Activated CD4-positive, alpha-beta T cell treated with anti-CD3 and anti-CD28 coated beads for 36 hours (primary cell): ENCODE measurements around the gene CHRM3. TPM values are rescaled to one million over a fixed set of nuclear protein-coding genes. Genes with fewer than 3 reads are reported as not detected.

ENCODE experiments used
- ATAC-seq: fragments of 200-7000 bp; cut with Tn5 transposase; one replicate; pipeline ENCODE4 v1.10.0; 2021; ENCODE audit warnings: mild to moderate bottlenecking, moderate library complexity
- CTCF ChIA-PET: fragments of 350-600 bp; sonication (Branson Sonifier 250); formaldehyde crosslinking; loops from one replicate; lab custom pipeline; 2021; ENCODE audit warnings: antibody characterized with exemption; lab: Charles Lee
- POLR2A ChIA-PET: fragments of 350-600 bp; sonication (Branson Sonifier 250); formaldehyde crosslinking; loops from one replicate; lab custom pipeline; 2021; ENCODE audit warnings: antibody characterized with exemption, inconsistent platforms; lab: Charles Lee
- DNase-seq: peaks from one replicate; pipeline ENCODE4 v3.0.0-alpha.2; 2020
- H3K27ac Mint-ChIP-seq: one replicate; pipeline ENCODE4 v1.8.0; 2021; ENCODE audit warnings: mixed read lengths
- H3K27me3 Mint-ChIP-seq: one replicate; pipeline ENCODE4 v1.8.0; 2021; ENCODE audit warnings: mixed read lengths
- H3K36me3 Mint-ChIP-seq: one replicate; pipeline ENCODE4 v1.8.0; 2021; ENCODE audit warnings: low read depth, mixed read lengths
- H3K4me1 Mint-ChIP-seq: one replicate; pipeline ENCODE4 v1.8.0; 2021; ENCODE audit warnings: mixed read lengths
- H3K4me3 Mint-ChIP-seq: one replicate; pipeline ENCODE4 v1.8.0; 2021; ENCODE audit warnings: mild to moderate bottlenecking, moderate library complexity, mixed read lengths
- H3K9me3 Mint-ChIP-seq: one replicate; pipeline ENCODE4 v1.8.0; 2021; ENCODE audit warnings: low read depth, mixed read lengths
- intact Hi-C, 2 experiments: fragments of 100-400 bp; cut with DNase I in 1 of 2; cut with micrococcal nuclease in 1 of 2; formaldehyde crosslinking; loops; one replicate each; pipeline versions ENCODE4 v1.14.2 to v1.15.1; 2022 to 2024; cut with DNase I, micrococcal nuclease
- total RNA-seq, 2 experiments: library from RNA; stranded (reverse); gene quantifications; one replicate each; pipeline ENCODE4 v1.2.3, GENCODE V29; 2021

Gene CHRM3
- total RNA-seq, 2 experiments from 2014 or later = 0.11 to 0.21 TPM

GRCh38 chr1:239417986-239418640, 31.7 kb downstream of the CHRM3 start:
- Mint-ChIP-seq H3K4me3 (no peak overlapping the region), H3K9me3 (no peaks in the 10 kb centered on the region), H3K4me1 (no peaks in the 10 kb centered on the region), H3K36me3 (no peaks in the 10 kb centered on the region), H3K27me3 (no peaks in the 10 kb centered on the region), H3K27ac (no peak overlapping the region)
- ChIA-PET CTCF (interaction anchor here (1.2 kb wide), 1 partner anchor 13 kb away, joined by 5 read pairs; no protein-coding TSS in a partner anchor), POLR2A (no interaction called here)
- intact Hi-C loops = no loop called here
- DNase-seq = no peak
- ATAC-seq = no peak

DNA sequence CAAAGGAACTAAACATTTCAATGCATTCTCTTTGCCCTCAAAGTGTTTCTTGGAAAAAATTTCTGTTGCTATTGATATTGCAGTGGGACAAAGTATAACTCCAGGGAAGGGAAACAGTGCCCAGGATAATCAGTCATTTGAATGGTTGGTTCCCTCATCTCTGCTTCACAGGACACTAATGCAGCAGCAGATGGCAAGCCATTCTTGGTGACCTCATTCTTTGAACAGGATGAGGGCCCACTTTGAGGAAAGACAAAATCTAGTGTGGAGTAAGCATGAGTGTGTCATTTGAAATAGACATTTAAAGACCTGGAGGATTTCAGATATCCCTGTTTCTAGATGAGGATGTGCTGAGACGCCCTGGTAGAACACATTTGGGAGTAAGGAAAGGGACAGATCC, 32.3 kb downstream of the CHRM3 start:
- Mint-ChIP-seq H3K4me1 (no peaks in the 10 kb centered on the region), H3K27ac (no peak overlapping the region), H3K27me3 (no peaks in the 10 kb centered on the region), H3K9me3 (no peaks in the 10 kb centered on the region), H3K36me3 (no peaks in the 10 kb centered on the region), H3K4me3 (no peak overlapping the region)
- no peak for DNase-seq
- intact Hi-C loops = no loop called here
- CTCF ChIA-PET = no interaction called here
- no peak for ATAC-seq
- POLR2A ChIA-PET = no interaction called here

DNA sequence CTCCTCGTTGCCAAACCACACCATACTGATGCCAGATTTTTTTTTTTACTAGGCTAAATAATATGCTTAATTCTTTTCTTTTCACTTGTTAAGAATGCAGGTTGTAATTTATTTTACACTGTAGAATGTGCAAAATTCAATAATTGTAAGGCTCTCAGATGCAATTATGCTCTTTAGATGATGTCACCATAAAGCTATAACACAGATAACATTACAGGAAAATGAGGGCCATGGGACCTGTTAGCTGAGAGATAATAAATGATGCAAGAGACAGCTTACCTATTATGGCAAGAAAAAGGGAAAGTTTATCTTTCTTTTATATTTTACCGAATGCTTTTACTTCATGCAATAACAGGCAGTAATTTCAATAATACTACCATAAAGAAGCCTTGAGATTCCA, 35.4 kb downstream of the CHRM3 start:
- Mint-ChIP-seq H3K27me3 (no peaks in the 10 kb centered on the region), H3K9me3 (no peaks in the 10 kb centered on the region), H3K27ac (no peak overlapping the region), H3K4me1 (no peaks in the 10 kb centered on the region), H3K4me3 (no peak overlapping the region), H3K36me3 (no peaks in the 10 kb centered on the region)
- CTCF ChIA-PET = no interaction called here
- POLR2A ChIA-PET = no interaction called here
- no peak for ATAC-seq
- no peak for DNase-seq
- intact Hi-C loops = no loop called here

GRCh38 chr1:239422818-239423217, 36.5 kb downstream of the CHRM3 start:
- Mint-ChIP-seq H3K27me3 (no peaks in the 10 kb centered on the region), H3K36me3 (no peaks in the 10 kb centered on the region), H3K4me3 (no peak overlapping the region), H3K4me1 (no peaks in the 10 kb centered on the region), H3K27ac (no peak overlapping the region), H3K9me3 (no peaks in the 10 kb centered on the region)
- intact Hi-C loops = no loop called here
- POLR2A ChIA-PET = no interaction called here
- CTCF ChIA-PET = no interaction called here
- ATAC-seq (no peak), DNase-seq (no peak)

DNA sequence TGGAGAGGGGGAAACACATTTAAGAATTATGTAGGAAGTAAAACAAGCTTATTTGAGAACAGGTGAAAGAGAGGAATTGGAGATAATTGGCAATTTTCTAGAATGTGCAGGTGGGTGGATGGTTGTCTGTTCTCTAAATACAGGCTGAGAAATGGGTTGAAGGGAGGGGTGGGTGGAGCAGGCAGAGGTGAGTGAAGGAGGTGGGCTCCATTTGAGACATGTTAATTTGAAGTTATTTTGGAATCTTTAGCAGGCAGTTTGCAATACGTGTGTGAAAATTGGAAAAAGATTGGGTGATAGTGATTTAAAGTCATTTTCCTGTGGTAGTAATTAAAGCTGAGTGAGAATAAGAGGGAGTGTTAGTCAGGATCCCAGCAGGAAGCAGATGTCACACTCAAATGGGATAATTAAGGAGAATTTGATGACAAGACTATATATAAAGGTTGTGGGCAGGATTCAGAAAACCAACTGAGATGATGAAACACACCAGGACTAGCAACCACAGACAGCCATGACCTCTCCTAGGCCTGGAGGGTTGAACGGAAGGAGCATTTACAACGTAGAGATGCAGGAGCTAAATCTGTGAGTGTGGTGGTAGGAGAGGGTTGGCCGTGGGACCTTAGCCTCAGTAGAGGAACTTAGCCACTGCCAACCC, 40.6 kb downstream of the CHRM3 start:
- no peak overlapping the region for H3K4me3 Mint-ChIP-seq
- ATAC-seq (no peak), DNase-seq (no peak)
- no peaks in the 10 kb centered on the region for H3K36me3 Mint-ChIP-seq
- intact Hi-C loops = no loop called here
- POLR2A ChIA-PET = no interaction called here
- no peaks in the 10 kb centered on the region for H3K9me3 Mint-ChIP-seq
- no peaks in the 10 kb centered on the region for H3K27me3 Mint-ChIP-seq
- CTCF ChIA-PET = interaction anchor here (0.5 kb wide), 1 partner anchor 26 kb away, joined by 3 read pairs; no protein-coding TSS in a partner anchor
- H3K4me1 Mint-ChIP-seq = no peaks in the 10 kb centered on the region
- no peak overlapping the region for H3K27ac Mint-ChIP-seq

DNA sequence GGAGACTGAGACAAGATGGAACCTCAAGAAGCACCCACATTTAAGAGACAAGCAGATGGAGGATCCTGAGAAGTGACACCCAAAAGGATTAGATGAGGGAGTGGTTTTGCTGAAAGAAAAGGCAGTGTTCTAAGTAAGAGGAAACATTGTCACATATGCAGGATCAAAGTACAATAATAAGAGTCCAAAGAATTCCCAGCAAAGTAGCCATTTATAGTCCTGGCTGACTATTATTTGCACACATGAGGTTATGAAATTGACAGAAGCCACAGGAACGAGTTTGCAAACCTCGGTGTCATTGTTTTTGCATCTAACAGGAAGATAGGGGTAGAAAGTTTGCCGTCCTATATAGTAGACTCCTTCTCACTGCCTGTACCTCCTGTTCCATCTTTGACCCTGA, 41.3 kb downstream of the CHRM3 start:
- Mint-ChIP-seq H3K36me3 (no peaks in the 10 kb centered on the region), H3K27ac (no peak overlapping the region), H3K4me3 (no peak overlapping the region), H3K9me3 (no peaks in the 10 kb centered on the region), H3K27me3 (no peaks in the 10 kb centered on the region), H3K4me1 (no peaks in the 10 kb centered on the region)
- intact Hi-C loops = no loop called here
- DNase-seq = no peak
- POLR2A ChIA-PET = no interaction called here
- CTCF ChIA-PET = no interaction called here
- no peak for ATAC-seq

DNA sequence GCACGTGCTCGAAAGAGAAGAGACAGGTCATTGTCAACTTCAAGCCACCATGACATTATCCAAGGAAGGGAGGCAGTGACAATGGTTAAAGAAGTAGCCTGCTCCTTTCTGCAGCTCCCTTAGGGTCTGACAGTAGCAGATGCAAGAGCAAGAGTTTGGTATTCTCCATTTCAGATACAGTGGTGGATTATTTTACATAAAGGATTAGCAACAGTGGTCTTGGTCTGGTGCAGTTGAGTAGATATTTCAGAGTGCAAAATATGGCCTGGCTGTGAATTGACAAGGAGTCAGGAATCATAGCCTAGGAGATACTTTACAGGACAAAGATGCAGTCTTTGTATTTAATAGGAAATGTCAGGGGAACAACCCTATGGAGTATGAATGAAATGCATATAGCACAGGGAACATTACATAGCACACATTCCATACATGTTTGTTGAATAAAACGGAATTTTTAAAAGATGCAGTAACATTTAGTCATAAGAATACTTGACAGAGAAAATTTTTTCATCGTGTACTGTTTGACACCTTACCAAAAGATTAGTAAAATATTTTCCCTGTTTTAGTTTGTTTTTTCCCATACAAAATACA, 41.8 kb downstream of the CHRM3 start:
- H3K4me3 Mint-ChIP-seq = no peak overlapping the region
- no peaks in the 10 kb centered on the region for H3K9me3 Mint-ChIP-seq
- ATAC-seq = no peak
- ChIA-PET CTCF (interaction anchor here (0.6 kb wide), 1 partner anchor 29 kb away, joined by 3 read pairs; no protein-coding TSS in a partner anchor), POLR2A (no interaction called here)
- no peaks in the 10 kb centered on the region for H3K4me1 Mint-ChIP-seq
- no peak overlapping the region for H3K27ac Mint-ChIP-seq
- no peak for DNase-seq
- no peaks in the 10 kb centered on the region for H3K36me3 Mint-ChIP-seq
- H3K27me3 Mint-ChIP-seq = no peaks in the 10 kb centered on the region
- intact Hi-C loops = no loop called here

GRCh38 chr1:239429163-239429562, 42.8 kb downstream of the CHRM3 start:
- ATAC-seq (no peak), DNase-seq (no peak)
- Mint-ChIP-seq H3K27ac (no peak overlapping the region), H3K4me1 (no peaks in the 10 kb centered on the region), H3K9me3 (no peaks in the 10 kb centered on the region), H3K27me3 (no peaks in the 10 kb centered on the region), H3K36me3 (no peaks in the 10 kb centered on the region), H3K4me3 (no peak overlapping the region)
- CTCF ChIA-PET = no interaction called here
- intact Hi-C loops = no loop called here
- POLR2A ChIA-PET = no interaction called here

GRCh38 chr1:239432255-239432654, 45.9 kb downstream of the CHRM3 start:
- no peaks in the 10 kb centered on the region for H3K4me1 Mint-ChIP-seq
- H3K9me3 Mint-ChIP-seq = no peaks in the 10 kb centered on the region

DNA sequence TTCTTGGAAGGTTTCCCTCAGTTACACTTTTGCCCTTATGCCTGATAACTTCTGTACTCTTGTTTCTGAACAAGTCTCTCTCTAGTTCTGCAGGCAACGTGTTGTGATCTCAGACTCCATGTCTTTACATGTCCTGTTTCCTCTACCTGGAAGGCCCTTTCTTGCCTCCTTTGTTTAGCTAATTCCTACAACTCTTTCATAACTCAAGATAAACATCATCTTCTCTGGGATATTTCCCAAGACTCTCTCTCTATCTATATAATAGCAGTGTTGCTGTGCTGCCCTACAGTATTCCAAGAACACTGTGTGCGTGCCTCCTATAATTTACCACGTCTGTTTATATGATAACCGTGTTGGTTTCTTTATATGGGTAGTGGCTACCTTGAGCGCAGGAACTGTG, 47.8 kb downstream of the CHRM3 start:
- CTCF ChIA-PET = no interaction called here
- Mint-ChIP-seq H3K27ac (no peak overlapping the region), H3K27me3 (no peaks in the 10 kb centered on the region), H3K4me1 (no peaks in the 10 kb centered on the region), H3K36me3 (no peaks in the 10 kb centered on the region), H3K9me3 (no peaks in the 10 kb centered on the region), H3K4me3 (no peak overlapping the region)
- DNase-seq = no peak
- no peak for ATAC-seq
- intact Hi-C loops = no loop called here
- POLR2A ChIA-PET = no interaction called here

More at GRCh38 chr1:239432255-239432654, 45.9 kb downstream of the CHRM3 start:
- ChIA-PET CTCF (interaction anchor here (0.6 kb wide), 2 partner anchors 20 to 173 kb away, joined by 3 to 4 read pairs; no protein-coding TSS in a partner anchor), POLR2A (no interaction called here)
- intact Hi-C loops = no loop called here
- Mint-ChIP-seq H3K27ac (no peak overlapping the region), H3K27me3 (no peaks in the 10 kb centered on the region), H3K4me3 (no peak overlapping the region), H3K36me3 (no peaks in the 10 kb centered on the region)
- DNase-seq (no peak), ATAC-seq (no peak)
